ENCODE results near the gene KCNK3. TPM values are rescaled to one million over a fixed set of nuclear protein-coding genes. Genes with fewer than 3 reads are reported as not detected.

The KCNK3 gene
- total and polyA plus RNA-seq, 2 donors (not counting 1 experiment from before 2014, with no cell fraction given), result under 0.01 TPM; not detected in 1

- no peak for DNase-seq (ENCODE audit: low read depth in 2 of 2)
These were observed 16.8 kb upstream of the KCNK3 start for GRCh38 chr2:26675651-26676255.

GRCh38 chr2:26678035-26678434, 14.5 kb upstream of the KCNK3 start:
- Histone ChIP-seq H4K20me1 (ENCODE audit: control insufficient read depth, extremely low read depth, insufficient read depth, low read length) (no peaks in the 10 kb centered on the region), H3K27ac (ENCODE audit: insufficient read depth, low read length) (no peak overlapping the region), H3K79me2 (ENCODE audit: control insufficient read depth, insufficient read depth, low read length) (no peaks in the 10 kb centered on the region), H3K4me3 (replicated peaks in 1 of 4; ENCODE audit: control extremely low read depth in 1 of 4, insufficient read depth in 1 of 4, low read depth in 3 of 4, low read length in 4 of 4) (no peak overlapping the region), H3K4me2 (ENCODE audit: extremely low read depth, insufficient read depth, low read length) (no peak overlapping the region), H3K27me3 (ENCODE audit: control insufficient read depth, insufficient read depth, low read length) (peaks cover 7% of the 10 kb centered on the region), H3K9ac (ENCODE audit: insufficient read depth, low read length) (no peak overlapping the region), H3K4me1 (ENCODE audit: control insufficient read depth, extremely low read depth, insufficient read depth, low read length) (no peaks in the 10 kb centered on the region), H3K36me3 (ENCODE audit: control insufficient read depth, insufficient read depth, low read length) (no peaks in the 10 kb centered on the region), H3K9me3 (ENCODE audit: control insufficient read depth, insufficient read depth, low read depth, low read length) (no peaks in the 10 kb centered on the region), H2AFZ (ENCODE audit: low read length) (no peak overlapping the region)
- no peak for TF ChIP-seq CTCF (conservative IDR thresholded peaks at IDR 0.05 in 1 of 2, IDR thresholded peaks at IDR 0.05 in 1 of 2; ENCODE audit: low read depth in 1 of 2, low read length in 2 of 2)
- DNase-seq (ENCODE audit: low read depth in 2 of 2), result no peak

More at GRCh38 chr2:26675651-26676255, 16.8 kb upstream of the KCNK3 start:
- Histone ChIP-seq H3K79me2 (ENCODE audit: control insufficient read depth, insufficient read depth, low read length) (no peaks in the 10 kb centered on the region), H3K27me3 (ENCODE audit: control insufficient read depth, insufficient read depth, low read length) (peaks cover 11% of the 10 kb centered on the region), H3K4me3 (replicated peaks in 1 of 4; ENCODE audit: control extremely low read depth in 1 of 4, insufficient read depth in 1 of 4, low read depth in 3 of 4, low read length in 4 of 4) (no peak overlapping the region), H3K4me2 (ENCODE audit: extremely low read depth, insufficient read depth, low read length) (no peak overlapping the region), H3K36me3 (ENCODE audit: control insufficient read depth, insufficient read depth, low read length) (no peaks in the 10 kb centered on the region), H3K9me3 (ENCODE audit: control insufficient read depth, insufficient read depth, low read depth, low read length) (no peaks in the 10 kb centered on the region), H3K9ac (ENCODE audit: insufficient read depth, low read length) (no peak overlapping the region), H2AFZ (ENCODE audit: low read length) (no peak overlapping the region), H3K4me1 (ENCODE audit: control insufficient read depth, extremely low read depth, insufficient read depth, low read length) (no peaks in the 10 kb centered on the region), H4K20me1 (ENCODE audit: control insufficient read depth, extremely low read depth, insufficient read depth, low read length) (no peaks in the 10 kb centered on the region), H3K27ac (ENCODE audit: insufficient read depth, low read length) (no peak overlapping the region)
- TF ChIP-seq CTCF (conservative IDR thresholded peaks at IDR 0.05 in 1 of 2, IDR thresholded peaks at IDR 0.05 in 1 of 2; ENCODE audit: low read depth in 1 of 2, low read length in 2 of 2) (no peak), EZH2 (IDR thresholded peaks at IDR 0.05; ENCODE audit: low read length, missing control alignments) (no peak)

GRCh38 chr2:26679867-26680266, 12.7 kb upstream of the KCNK3 start:
- Histone ChIP-seq H2AFZ (ENCODE audit: low read length) (no peak overlapping the region), H3K27me3 (ENCODE audit: control insufficient read depth, insufficient read depth, low read length) (peaks cover 7% of the 10 kb centered on the region)
- DNase-seq (ENCODE audit: low read depth in 2 of 2), result no peak

More at GRCh38 chr2:26679867-26680266, 12.7 kb upstream of the KCNK3 start:
- TF ChIP-seq EZH2 (IDR thresholded peaks at IDR 0.05; ENCODE audit: low read length, missing control alignments), result no peak
- no peak for TF ChIP-seq CTCF (conservative IDR thresholded peaks at IDR 0.05 in 1 of 2, IDR thresholded peaks at IDR 0.05 in 1 of 2; ENCODE audit: low read depth in 1 of 2, low read length in 2 of 2)
- H4K20me1 ChIP-seq (ENCODE audit: control insufficient read depth, extremely low read depth, insufficient read depth, low read length), result no peaks in the 10 kb centered on the region
- H3K4me3 ChIP-seq (replicated peaks in 1 of 4; ENCODE audit: control extremely low read depth in 1 of 4, insufficient read depth in 1 of 4, low read depth in 3 of 4, low read length in 4 of 4), result no peak overlapping the region
- no peaks in the 10 kb centered on the region for H3K4me1 ChIP-seq (ENCODE audit: control insufficient read depth, extremely low read depth, insufficient read depth, low read length)
- no peak overlapping the region for H3K27ac ChIP-seq (ENCODE audit: insufficient read depth, low read length)
- no peaks in the 10 kb centered on the region for H3K36me3 ChIP-seq (ENCODE audit: control insufficient read depth, insufficient read depth, low read length)
- no peak overlapping the region for H3K9ac ChIP-seq (ENCODE audit: insufficient read depth, low read length)
- no peaks in the 10 kb centered on the region for H3K79me2 ChIP-seq (ENCODE audit: control insufficient read depth, insufficient read depth, low read length)
- H3K4me2 ChIP-seq (ENCODE audit: extremely low read depth, insufficient read depth, low read length), result no peak overlapping the region
- H3K9me3 ChIP-seq (ENCODE audit: control insufficient read depth, insufficient read depth, low read depth, low read length), result no peaks in the 10 kb centered on the region
